NCI-H526 (cell line): Measurements from ENCODE around the gene PPP2R2B.

Experiments used
- DNase-seq, 2 experiments: peaks; one replicate each; lab custom pipeline; 2025; lab: John Stamatoyannopoulos, UW

The PPP2R2B gene

GRCh38 chr5:146827901-146828300 lies 50.7 kb downstream of the PPP2R2B start:
- DNase-seq = no peak

GRCh38 chr5:146825033-146825432 lies 53.5 kb downstream of the PPP2R2B start:
- no peak for DNase-seq

- no peak for DNase-seq
Observed at GRCh38 chr5:146821732-146822131, 56.8 kb downstream of the PPP2R2B start.

- no peak for DNase-seq
Observed at GRCh38 chr5:146820987-146821386, 57.6 kb downstream of the PPP2R2B start.

GRCh38 chr5:146818822-146819221 lies 59.7 kb downstream of the PPP2R2B start:
- DNase-seq = no peak

- no peak for DNase-seq
Observed at GRCh38 chr5:146817973-146818372, 60.6 kb downstream of the PPP2R2B start.

DNA sequence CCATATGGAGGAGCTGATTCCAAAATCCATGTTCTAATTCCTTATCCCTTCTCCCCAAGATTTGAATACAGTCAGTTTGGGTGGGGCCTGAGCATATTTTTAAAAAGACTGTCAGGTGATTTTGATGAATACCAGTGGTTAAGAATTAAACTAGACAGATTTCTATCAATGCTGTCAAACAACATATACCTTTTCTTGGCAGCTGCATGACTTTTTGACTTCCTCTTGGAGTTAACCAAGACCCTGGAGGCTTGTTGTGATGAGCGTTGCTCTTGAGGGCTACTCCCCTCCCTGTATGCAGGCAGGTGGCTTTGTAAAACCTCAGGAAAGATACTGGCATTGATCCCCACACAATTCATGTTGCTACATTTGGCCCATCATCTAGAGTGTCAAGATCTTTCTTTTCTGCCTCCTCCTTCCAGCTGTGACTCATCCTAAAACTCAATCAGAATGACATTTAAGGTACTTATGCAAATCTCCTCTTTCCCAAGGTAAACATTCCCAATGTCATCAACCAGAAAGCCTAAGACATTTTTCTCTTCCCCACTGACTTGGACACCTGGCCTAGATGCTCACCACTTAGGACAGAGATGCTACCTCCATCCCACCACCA lies 61.7 kb downstream of the PPP2R2B start:
- DNase-seq = no peak

DNA sequence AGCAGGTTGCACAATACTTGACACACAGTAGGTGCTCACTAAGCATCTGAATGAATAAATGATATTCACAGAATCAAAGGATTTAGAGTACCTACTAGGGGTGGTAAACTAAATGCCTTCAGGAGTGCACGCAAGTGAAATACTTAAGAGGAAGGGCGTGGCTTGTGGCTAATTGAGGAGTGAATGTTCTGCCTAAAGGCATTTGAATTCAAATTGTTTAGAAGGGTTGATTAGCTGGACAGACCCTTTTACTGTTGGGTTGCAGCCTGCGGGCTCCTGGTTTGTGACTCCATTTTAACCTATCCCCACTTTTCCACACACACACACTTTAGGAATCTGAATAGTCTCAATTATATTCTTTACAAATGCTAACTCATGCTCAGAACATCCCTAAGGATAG lies 63.1 kb downstream of the PPP2R2B start:
- DNase-seq = no peak

DNA sequence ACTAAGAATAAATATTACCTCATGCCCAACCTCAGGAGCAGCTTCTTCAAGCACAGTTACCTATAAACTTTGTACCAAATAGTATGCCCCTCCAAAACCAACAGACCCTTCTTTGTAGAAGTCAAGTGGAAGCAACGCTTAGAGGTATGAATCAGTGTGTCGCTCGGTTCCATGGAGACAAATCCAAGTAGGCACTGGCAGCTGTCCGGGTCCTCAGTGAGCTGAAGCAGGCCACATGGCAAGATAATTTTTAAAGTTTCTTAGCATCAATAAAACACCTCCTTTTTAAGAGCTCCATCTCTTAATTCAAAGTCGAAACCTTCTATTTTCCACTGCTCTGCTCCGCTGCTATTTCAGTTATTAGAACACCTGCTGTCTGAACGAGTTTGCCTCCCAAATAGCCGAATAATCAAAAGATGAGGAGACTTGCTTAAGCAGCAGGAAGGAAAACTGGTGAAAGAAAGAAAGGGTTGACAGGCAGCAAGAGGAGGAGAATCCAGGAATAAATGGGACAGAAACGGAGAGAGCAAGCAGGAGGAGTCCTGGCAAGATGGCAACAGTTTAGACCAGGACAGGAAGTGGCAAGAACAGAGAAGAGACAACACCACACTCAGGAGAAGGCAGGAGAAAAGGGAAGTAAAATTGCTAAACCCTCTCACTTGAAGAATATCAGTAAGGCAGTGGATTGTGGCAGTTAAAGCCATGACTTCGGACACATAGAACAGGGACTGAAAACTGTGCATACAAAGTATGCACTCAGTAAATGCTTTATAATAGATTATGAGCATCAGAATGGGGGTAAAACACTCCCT lies 65.0 kb downstream of the PPP2R2B start:
- DNase-seq = no peak

DNA sequence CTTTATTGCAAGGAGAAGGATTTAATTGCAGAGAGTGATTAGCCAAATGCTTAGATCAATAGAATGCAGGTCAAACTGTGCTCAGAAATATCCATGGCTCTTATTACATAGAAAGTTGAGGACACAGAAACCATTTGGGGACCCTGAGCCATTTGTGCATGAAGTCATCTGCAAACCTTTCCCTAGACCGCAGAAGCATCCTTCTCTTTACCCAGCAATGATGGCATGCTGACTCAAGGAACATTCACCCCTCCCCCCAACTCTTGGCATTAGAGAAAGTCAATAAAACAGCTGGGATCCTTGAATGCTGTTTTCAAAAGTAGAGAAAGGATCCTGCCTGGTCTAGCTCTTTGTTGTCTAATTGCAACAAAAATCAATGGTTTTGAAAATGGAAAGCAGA lies 73.5 kb downstream of the PPP2R2B start:
- DNase-seq = no peak

DNA sequence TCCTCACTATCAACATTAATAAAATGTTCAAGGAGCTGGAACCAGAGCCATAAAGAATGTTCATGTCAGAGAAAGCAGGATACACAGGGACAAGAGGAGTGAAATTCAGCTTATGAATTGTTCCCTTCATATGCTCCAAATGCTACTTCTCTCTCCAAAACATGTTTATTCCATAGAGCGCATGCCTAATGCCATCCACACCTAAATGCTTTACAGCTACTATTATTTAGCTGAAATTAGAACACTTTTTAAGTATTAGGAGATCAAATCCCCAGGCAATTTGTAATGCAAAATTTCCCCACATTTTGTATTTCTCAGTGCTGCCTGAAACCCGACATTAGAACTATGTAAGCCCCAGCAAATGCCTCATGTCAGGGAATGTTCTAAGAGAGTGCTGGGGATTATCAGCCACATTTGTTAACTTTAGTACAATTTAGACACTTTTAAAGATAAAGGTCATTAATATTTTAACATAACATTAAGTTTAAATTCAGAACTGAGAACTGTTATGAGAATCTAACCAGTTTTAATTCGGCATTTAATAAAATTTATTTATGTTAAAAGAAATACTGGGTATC lies 75.5 kb downstream of the PPP2R2B start:
- DNase-seq = no peak

- DNase-seq = no peak
Observed at GRCh38 chr5:146799671-146800070, 78.9 kb downstream of the PPP2R2B start.

GRCh38 chr5:146799231-146799630 lies 79.3 kb downstream of the PPP2R2B start:
- DNase-seq = no peak

GRCh38 chr5:146797658-146798057 lies 80.9 kb downstream of the PPP2R2B start:
- no peak for DNase-seq

DNA sequence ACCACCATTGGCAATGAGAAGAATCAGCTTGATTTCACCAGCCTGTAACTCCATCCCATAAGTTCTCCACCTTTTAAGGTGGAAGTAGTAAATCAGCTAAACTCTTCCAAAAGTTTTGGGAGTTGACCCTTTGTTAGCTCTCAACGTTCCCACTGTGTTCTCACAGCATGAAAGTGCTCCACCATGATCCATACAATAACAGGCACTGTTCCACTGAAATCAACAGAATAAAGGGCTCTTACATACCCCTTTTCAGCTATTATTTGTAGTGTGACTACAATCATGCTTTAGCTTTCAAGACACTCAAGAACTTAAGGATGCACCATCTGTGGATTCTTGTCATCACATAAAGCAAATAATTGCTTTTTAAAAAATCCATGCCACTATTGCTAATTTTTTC lies 81.6 kb downstream of the PPP2R2B start:
- DNase-seq = no peak

DNA sequence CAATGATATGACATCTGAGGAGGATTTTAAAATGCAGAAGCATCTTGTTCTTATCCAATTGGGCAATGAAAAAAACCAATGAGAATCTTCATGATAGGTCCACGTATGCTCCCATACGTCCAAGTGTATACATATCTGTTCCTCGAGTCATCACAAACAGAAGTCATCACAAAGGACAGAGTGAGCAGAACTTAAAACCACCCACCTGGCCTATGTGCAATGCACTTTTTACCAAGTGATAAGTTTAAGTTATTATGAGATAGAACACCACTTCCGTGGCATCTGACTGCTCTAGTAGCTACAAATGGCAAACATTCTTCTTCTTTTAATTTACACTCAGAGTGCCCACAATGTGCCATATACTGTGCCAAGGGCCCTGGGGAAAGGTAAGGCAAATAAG lies 82.4 kb downstream of the PPP2R2B start:
- no peak for DNase-seq

GRCh38 chr5:146794326-146795029 lies 84.1 kb downstream of the PPP2R2B start:
- no peak for DNase-seq

- no peak for DNase-seq
Observed at GRCh38 chr5:146793709-146794108, 84.8 kb downstream of the PPP2R2B start.

GRCh38 chr5:146791471-146791870 lies 87.1 kb downstream of the PPP2R2B start:
- no peak for DNase-seq

GRCh38 chr5:146789712-146790653 lies 88.6 kb downstream of the PPP2R2B start:
- no peak for DNase-seq

- DNase-seq = no peak
Observed at GRCh38 chr5:146788898-146789297, 89.7 kb downstream of the PPP2R2B start.

DNA sequence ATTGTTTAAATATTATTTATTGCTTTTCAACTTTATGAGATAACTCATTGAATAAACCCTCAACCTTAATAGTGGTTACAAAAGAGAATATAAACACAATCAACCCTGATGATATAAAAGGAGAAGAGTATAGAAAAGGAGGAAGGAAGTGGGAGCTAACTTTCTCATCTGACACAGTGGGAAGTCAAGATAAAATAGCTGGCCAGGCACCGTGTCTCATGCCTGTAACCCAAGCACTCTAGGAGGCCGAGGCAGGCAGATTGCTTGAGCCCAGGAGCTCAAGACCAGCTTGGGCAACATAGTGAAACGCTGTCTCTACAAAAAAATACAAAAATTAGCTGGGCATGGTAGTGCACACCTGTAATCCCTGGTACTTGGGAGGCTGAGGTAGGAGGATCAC lies 93.5 kb downstream of the PPP2R2B start:
- no peak for DNase-seq
